GM18505 (cell line): ENCODE measurements around the gene CDC42SE1.
"Not testable (repeated sequence)": the region's sequence is repeated elsewhere in the genome, so short reads cannot be mapped to it uniquely, and the experiment has no call there.

Experiments used
- ATAC-seq: cut with Tn5 transposase; IDR thresholded peaks from one replicate; pipeline ENCODE4 v1.9.1; 2021; ENCODE audit not compliant: unreplicated experiment
- POLR2A ChIP-seq: IDR thresholded peaks from 4 replicates; pipeline ENCODE4 v1.6.1; 2011; ENCODE audit warnings: borderline replicate concordance; ENCODE audit not compliant: insufficient read depth, insufficient read length; ENCODE audit errors: extremely low read depth

CDC42SE1 gene, protein sequence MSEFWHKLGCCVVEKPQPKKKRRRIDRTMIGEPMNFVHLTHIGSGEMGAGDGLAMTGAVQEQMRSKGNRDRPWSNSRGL

GRCh38 chr1:151059109-151060006 lies at the start of gene CDC42SE1:
CDC42SE1 (minus strand) TSS chr1:151059622; CDS start chr1:151055730, 3,892 bp downstream.
- ATAC-seq: peak; percentile 73
- TF ChIP-seq POLR2A: peak; percentile 91

DNA sequence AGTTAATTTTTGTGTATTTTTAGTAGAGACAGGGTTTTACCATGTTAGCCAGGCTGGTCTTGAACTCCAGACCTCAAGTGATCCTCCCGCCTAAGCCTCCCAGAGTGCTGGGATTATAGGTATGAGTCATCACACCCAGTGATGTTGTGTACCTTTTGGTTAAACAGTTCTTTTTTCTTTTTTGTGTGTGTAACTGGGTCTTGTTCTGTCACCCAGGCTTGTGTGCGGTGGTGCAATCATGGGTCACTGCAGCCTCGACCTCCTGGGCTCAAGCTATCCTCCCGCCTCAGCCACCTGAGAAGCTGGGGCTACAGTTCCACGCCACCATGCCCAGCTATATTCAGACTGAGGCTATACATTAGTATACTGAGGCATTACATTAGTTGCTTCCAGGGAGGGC lies 48.9 kb upstream of the CDC42SE1 start:
- ATAC-seq: no peak
- TF ChIP-seq POLR2A: no peak

DNA sequence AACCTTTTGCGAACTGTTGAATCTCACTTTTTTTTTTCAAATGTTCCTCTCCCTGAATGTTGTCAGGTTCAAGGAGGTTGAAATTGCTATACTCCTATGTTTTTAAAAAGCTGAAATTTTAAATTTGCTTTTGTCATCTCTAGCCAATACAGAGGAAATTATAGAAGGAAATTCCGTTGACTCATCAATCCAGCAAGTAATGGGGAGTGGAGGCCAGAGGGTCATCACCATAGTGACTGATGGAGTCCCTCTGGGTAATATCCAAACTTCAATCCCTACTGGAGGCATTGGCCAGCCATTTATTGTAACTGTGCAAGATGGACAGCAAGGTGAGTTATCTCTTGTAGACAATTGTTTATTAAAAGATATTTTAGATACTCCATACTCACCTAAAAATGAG lies 47.5 kb upstream of the CDC42SE1 start:
- TF ChIP-seq POLR2A: no peak
- ATAC-seq: no peak

DNA sequence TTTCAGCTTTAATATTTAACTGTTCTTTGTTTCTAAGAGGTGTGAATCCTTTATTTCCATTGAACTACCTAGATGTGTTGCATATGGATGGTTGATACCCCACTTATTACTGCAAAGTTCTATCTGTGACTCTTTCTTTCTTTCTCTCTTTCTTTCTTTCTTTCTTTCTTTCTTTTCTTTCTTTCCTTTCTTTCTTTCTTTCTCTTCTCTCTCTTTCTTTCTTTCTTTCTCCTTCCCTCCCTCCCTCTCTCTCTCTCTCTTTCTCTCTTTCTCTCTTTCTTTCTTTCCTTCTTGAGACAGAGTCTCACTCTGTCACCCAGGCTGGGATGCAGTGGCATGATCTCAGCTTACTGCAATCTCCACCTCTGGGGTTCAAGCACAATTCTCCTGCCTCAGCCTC lies 45.2 kb upstream of the CDC42SE1 start:
- no peak for ATAC-seq
- TF ChIP-seq POLR2A: no peak

DNA sequence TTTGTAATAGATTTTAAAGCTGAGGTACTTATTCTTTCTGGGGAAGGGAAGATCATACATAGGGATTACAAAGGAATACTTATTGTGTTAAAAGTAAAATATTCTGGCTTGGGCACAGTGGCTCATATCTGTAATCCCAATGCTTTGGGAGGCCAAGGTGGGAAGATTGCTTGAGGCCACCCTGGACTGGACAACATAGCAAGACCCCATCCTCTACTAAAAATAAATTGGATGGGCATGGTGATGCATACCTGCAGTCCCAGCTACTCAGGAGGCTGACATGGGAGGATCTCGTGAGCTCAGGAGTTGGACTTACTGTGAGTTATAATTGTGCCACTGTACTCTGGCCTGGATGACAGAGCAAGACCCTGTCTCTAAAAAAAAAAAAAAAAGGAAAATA lies 38.7 kb upstream of the CDC42SE1 start:
- TF ChIP-seq POLR2A: no peak

DNA sequence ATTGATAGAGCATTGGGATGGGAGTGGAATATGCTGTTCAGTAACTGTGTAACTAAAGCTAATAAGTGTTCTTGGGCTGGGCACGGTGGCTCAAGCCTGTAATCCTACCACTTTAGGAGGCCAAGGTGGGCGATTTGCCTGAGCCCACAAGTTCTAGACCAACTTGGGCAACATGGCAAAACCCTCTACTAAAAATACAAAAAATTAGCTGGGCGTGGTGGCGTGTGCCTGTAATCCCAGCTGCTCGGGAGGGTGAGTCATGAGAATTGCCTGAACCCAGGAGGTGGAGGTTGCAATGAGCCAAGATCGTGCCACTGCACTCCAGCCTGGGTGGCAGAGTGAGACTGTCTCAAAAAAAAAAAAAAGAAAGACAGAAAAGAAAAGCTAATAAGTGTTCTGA lies 38.0 kb upstream of the CDC42SE1 start:
- not testable (repeated sequence) for ATAC-seq

More for the DNA sequence above, 38.7 kb upstream of the CDC42SE1 start:
- no peak for ATAC-seq

GRCh38 chr1:151085953-151086559 lies 26.6 kb upstream of the CDC42SE1 start:
- ATAC-seq: no peak

GRCh38 chr1:151072224-151072623 lies 12.8 kb upstream of the CDC42SE1 start:
- TF ChIP-seq POLR2A: no peak
- ATAC-seq: no peak

More at GRCh38 chr1:151085953-151086559, 26.6 kb upstream of the CDC42SE1 start:
- no peak for TF ChIP-seq POLR2A

DNA sequence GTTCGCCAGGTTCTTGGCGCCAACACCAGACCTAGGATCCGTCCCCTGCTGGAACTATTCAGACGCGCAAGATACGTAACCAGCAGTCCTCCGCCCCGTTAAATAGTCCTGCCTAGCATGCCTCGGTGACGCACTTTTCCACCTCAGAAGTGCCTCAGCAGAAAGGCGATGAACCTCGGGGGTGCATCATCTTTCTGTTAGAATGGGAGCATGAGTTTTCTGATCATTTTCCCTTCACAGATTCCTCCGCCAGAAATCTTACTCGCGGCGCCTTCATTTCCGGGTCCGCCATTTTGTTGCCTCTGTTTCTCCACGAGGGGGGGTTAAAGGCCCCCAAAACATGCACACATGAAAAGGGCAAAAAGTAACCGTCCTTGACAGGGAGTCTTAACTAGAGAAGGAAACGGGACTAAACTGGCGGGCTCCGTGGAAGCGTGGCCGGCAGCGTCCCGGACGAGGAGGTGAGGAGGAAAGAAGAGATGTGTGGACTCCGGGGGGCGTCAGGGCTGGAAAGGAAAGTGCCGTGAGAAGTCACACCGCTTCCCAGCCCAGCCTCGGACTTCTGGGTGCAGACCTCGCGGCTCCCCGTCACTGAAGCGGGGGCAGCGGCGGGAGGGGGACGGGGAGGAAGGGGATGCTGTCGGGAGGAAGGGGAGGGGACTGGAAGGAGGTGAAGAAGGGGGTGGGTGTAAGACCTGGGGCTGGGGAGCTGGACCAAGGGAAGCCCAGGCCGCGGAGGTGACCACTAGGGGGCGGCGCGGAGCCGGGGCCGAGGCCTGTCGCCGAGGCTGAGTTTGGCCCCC lies 11.3 kb upstream of the CDC42SE1 start, which contains the start of gene GABPB2:
TSS of gene GABPB2 (plus strand) at position 288 of the 803 bp plus-strand sequence. CDS start 17,429 bp downstream, outside the sequence.
- peak; percentile 69 for TF ChIP-seq POLR2A
- peak; percentile 82 for ATAC-seq

DNA sequence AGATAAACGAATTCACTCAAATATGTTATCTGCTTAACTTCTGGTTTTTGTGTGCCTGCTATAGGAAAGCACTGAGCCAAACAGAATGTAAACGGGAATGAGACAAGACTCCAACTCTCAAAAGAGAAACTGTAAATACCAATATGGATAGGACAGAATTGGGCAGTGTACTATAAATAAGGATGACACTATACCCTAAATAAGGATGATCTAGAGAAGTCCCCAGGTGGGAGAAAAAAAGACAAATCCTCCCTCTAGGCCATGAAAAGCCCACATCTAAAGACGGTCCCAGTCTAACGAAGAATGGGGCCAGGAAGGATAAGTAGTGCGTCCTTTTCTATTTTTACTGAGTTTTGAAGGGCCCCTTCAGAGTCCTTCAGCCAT lies 9.7 kb upstream of the CDC42SE1 start:
- TF ChIP-seq POLR2A: no peak
- ATAC-seq: no peak

GRCh38 chr1:151067185-151067584 lies 7.8 kb upstream of the CDC42SE1 start:
- ATAC-seq: no peak

DNA sequence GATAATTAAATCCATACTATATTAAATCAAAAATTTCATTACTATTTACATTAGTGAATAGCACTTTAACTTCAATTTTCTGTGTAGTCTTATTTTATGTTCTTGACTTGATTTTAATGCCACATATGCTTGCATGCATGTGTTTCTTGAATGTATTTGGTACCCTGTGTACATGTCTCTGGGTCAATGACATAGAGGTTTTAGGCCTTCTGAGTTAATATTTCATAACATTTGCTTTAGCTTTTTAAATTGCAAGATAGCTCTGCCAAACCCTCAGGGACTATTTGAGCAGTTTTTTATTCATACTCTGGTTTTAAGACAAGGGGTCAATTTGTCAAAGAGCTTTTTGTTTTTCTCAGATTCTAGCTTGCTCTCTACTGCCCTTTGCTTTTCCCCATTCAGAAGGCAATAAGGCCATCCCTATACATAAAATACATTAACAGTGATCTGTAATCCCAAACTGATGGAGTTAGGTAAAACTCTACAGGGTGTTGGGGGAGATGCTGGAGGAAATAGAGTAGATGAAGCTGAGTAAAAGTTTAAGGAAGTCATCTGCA lies 5.7 kb upstream of the CDC42SE1 start:
- no peak for TF ChIP-seq POLR2A

More at GRCh38 chr1:151067185-151067584, 7.8 kb upstream of the CDC42SE1 start:
- no peak for TF ChIP-seq POLR2A

More for the DNA sequence above, 5.7 kb upstream of the CDC42SE1 start:
- ATAC-seq: no peak
